Activated CD8-positive, alpha-beta memory T cell treated with anti-CD3 and anti-CD28 coated beads for 1 hour (primary cell): ENCODE measurements around the gene ARTN.

Experiments
- DNase-seq, 2 donors: peaks; one replicate each; pipeline ENCODE4 v3.0.0-alpha.2; 2020; ENCODE audit warnings: low read depth in 1 of 2; ENCODE audit errors: extremely low read depth in 1 of 2

Gene ARTN

GRCh38 chr1:43969746-43970466, 36.3 kb downstream of the ARTN start, which contains the start of gene DPH2:
TSS of gene DPH2 (plus strand) at chr1:43970010. CDS start at chr1:43970176, 166 bp downstream.
- peak; percentile 87 to 91 for DNase-seq

DNA sequence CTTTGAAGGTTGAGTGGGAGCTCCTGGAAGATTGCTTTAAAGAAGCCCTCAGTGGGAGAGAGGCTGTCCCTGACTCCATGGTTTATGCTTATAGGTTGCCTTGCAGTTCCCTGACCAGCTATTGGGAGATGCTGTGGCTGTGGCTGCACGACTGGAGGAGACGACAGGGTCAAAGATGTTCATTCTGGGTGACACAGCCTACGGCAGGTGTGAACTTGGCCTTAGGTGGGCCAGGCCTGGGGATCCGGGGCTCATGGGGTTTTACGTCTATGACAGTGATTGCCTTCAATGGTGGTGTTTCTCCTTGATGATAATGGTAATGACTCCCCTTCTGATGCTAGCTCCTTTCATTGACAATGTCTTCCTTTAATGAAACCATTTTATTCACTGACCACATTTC, 36.9 kb downstream of the ARTN start:
- no peak for DNase-seq

GRCh38 chr1:43970911-43971310, 37.3 kb downstream of the ARTN start:
- DNase-seq: no peak

- no peak for DNase-seq
Measured at GRCh38 chr1:43971336-43971980, 37.9 kb downstream of the ARTN start.

GRCh38 chr1:43973981-43974442, 40.4 kb downstream of the ARTN start:
- no peak for DNase-seq

DNA sequence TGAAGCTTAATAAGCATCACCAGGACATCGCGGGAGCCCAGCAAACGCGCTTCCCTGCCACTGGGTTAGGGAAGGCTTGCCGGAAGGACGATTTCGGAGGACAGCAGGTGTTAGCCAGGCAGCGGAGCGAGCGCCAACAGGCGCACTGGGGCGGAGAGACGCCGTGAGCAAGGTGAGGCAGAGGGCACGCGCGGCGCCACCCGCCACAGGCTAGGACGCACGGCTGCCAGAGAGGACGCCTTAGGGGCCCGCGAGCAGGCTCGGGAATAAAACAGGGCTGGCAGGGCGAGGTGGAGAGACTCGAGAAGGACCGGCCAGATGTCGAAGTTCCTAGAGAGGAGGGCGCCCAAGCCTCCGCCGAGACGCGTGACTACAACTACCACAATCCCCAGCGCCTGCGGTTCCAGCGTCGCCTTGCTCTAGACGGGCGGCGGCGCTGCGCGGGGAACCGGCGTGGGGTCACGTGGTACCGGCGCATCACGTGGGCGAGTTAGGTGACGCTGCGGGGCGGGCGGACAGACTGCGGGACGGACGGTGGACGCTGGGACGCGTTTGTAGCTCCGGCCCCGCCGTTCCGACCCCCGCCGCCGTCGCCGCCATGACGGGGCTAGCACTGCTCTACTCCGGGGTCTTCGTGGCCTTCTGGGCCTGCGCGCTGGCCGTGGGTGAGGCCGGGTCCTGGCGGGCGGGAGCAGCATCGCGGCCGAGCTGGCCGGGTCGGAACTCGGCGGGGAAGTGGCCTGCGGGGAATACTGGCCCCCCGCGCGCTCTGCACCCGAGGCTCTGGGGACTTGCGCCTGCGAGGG, 41.0 kb downstream of the ARTN start, which contains the start of gene ATP6V0B:
ATP6V0B (plus strand) TSS at position 518 of the 806 bp plus-strand sequence; CDS start at position 599, 81 bp downstream.
- DNase-seq: peak; percentile 80 to 93

GRCh38 chr1:43975249-43975961, 41.8 kb downstream of the ARTN start:
- DNase-seq: no peak

GRCh38 chr1:43976045-43976444, 42.4 kb downstream of the ARTN start:
- DNase-seq: no peak

GRCh38 chr1:43976890-43977289, 43.3 kb downstream of the ARTN start:
- no peak for DNase-seq

GRCh38 chr1:43977376-43978263, 44.0 kb downstream of the ARTN start:
- no peak for DNase-seq

- DNase-seq: no peak
Measured at GRCh38 chr1:43978264-43978550, 44.6 kb downstream of the ARTN start.

DNA sequence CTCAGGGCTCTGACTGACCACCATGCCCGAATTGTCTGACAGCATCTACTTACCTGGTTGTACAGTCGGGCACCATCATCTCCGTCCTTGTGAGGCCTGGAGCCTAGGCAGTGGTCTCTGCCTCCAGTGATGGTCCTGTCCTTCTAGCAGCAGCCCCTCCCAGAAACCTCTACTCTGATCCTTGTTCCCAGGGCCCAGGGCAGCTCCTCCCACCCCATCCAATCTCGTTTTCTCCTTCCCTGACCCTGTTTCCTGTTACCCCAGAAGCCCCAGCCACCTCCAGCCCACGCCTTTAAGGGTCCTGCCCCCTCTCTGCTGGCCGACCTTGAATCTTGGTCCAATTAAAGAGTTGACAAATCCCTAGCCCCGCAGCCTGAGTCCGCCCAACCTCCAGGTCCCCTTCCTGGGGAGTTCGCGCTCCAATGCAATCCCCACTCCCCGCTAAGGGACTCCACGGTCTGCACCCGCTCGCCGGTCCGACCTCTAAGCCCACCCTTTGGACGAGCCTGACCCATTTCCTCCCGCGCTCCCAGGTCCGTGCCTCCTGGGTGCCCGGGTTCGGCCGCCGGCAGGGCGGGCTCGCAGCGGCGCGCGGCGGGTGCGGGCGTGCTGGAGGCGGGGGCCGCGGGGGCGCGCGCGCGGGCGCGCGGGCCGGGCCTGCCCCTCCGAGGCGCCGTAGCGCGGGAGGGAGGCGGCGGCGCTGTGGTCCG, 45.1 kb downstream of the ARTN start, which contains the start of gene B4GALT2:
B4GALT2 (plus strand) TSS at position 660 of the 710 bp plus-strand sequence. CDS start 1,951 bp downstream, outside the sequence.
- no peak for DNase-seq

DNA sequence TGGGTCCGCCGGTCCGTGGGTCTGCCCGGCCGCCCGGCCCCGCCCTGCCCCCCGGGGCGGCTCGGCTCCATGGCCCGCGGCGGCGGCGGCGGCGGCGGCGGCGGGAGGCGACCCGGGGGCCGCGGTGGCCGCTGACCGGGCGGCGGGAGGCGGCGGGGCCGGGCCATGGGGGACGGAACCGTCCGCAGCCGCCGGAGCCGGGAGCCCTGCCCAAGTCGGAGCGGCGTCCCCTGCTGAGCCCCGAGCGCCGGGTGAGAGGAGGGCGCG, 45.6 kb downstream of the ARTN start:
- DNase-seq: no peak

DNA sequence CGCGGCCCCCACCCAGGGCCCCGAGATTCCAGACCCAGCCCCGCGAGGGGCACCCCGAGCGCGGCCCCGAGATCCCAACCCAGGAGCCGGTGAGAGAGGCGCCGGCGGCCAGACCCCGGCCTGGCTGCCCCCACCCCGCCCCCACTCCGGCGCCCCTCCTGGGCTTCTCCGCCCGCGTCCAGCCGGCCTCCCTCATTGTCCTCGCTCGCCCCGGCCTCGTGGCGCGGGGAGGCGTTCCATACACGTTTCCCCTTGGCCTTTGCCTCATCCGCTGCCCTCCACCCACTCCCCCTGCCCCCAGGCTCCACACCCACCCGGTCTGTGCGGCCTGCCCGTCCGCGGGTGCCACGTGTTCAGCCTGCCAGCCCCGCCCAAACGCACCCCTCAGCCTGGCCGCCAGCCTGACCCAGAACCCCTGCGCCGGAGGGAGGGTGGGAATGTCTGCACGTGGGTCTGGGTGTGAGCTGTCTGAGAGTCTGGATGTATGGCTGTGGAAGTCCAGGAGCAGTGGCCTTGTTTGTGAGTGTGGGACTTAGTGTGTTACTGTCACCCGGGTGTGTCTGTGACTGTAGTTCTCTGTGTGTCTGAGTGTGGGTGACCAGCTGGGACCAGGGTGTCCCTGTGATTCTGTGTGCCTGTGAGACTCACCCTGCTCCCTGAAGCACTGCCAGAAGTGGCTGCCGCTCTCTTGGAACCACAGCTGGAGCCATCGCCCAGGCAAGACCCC, 46.1 kb downstream of the ARTN start:
- no peak for DNase-seq

- DNase-seq: no peak
Measured at GRCh38 chr1:43980255-43981134, 46.9 kb downstream of the ARTN start.

DNA sequence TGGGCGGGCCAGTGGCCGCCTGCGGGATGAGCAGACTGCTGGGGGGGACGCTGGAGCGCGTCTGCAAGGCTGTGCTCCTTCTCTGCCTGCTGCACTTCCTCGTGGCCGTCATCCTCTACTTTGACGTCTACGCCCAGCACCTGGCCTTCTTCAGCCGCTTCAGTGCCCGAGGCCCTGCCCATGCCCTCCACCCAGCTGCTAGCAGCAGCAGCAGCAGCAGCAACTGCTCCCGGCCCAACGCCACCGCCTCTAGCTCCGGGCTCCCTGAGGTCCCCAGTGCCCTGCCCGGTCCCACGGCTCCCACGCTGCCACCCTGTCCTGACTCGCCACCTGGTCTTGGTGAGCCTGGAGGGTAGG, 47.5 kb downstream of the ARTN start:
- no peak for DNase-seq

DNA sequence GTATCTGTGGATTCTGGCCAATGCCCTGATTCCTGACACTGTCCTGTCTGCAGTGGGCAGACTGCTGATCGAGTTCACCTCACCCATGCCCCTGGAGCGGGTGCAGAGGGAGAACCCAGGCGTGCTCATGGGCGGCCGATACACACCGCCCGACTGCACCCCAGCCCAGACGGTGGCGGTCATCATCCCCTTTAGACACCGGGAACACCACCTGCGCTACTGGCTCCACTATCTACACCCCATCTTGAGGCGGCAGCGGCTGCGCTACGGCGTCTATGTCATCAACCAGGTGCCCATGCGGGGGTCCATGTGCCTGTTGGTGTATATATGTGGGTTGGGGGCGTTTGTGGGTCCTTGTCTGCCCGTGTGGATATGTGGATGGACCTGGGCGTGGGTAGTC, 48.0 kb downstream of the ARTN start:
- DNase-seq: no peak

GRCh38 chr1:43982241-43982640, 48.6 kb downstream of the ARTN start:
- no peak for DNase-seq
